ENCODE data around the gene CYP2A6. TPM values are rescaled to one million over a fixed set of nuclear protein-coding genes. Genes with fewer than 3 reads are reported as not detected.
A peak's percentile ranks its signal among the peaks of the same experiment; 100 is the strongest.
"Not testable (repeated sequence)": the region's sequence is repeated elsewhere in the genome, so short reads cannot be mapped to it uniquely, and the experiment has no call there.

Gene CYP2A6
- polyA plus RNA-seq, 1 experiment: not detected

DNA sequence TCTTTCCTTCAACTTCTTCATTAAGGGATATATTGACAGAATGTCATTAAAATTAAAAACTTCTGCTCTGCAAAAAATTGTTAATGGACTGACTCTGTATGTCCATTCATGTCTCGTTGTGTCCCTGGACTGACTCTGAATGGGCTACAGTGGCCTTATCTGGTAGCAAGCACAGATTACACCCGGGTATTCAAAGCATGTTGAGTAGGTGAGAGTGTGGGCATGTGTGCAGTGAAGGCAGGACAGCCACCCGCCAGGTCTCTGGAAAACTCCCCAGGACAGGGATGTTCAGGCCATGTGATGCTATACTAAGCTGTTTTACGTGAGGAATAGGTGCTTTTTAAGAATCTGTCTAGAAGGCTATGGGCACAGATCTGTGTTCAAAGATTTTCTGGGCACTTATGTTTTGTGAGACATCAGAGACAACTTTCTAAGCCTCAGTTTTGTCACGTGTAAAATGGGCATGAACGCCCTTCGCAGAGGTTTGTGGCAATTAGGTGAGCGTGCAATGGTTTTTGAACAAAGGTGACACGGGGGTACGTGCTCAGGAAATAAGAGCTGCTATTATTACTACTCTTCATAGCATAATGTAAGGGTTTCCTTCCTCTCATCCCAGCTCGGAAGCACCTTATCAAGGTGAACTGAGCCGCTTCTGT lies 7.1 kb downstream of the CYP2A6 start:
- H3K9me3 ChIP-seq (ENCODE audit: control insufficient read depth, insufficient read depth, low read length); H3K27me3 ChIP-seq (ENCODE audit: control insufficient read depth, insufficient read depth, low read length); CTCF ChIA-PET; H3K4me3 ChIP-seq (ENCODE audit: low read depth, low read length); DNase-seq (ENCODE audit: low read depth, low spot score); H3K27ac ChIP-seq (ENCODE audit: low read depth, low read length); POLR2A ChIA-PET: not testable (repeated sequence)

DNA sequence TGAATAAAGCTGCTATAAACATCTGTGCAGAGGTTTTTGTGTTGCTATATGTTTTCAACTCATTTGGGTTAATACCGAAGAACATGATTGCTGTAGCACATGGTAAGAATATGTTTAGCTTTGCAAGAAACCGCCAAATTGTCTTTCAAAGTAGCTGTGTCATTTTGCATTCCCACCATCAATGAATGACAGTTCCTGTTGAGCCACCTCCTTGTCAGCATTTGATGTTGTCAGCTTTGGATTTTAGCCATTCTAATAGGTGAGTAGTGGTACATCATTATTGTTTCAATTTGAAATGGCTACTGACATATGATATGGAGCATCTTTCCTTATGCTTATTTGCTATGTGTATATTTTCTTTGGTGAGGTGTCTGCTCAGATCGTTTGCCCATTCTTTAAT lies 8.2 kb downstream of the CYP2A6 start:
- POLR2A ChIA-PET; CTCF ChIA-PET; H3K4me3 ChIP-seq (ENCODE audit: low read depth, low read length); H3K27ac ChIP-seq (ENCODE audit: low read depth, low read length); H3K27me3 ChIP-seq (ENCODE audit: control insufficient read depth, insufficient read depth, low read length); H3K9me3 ChIP-seq (ENCODE audit: control insufficient read depth, insufficient read depth, low read length); DNase-seq (ENCODE audit: low read depth, low spot score): not testable (repeated sequence)

DNA sequence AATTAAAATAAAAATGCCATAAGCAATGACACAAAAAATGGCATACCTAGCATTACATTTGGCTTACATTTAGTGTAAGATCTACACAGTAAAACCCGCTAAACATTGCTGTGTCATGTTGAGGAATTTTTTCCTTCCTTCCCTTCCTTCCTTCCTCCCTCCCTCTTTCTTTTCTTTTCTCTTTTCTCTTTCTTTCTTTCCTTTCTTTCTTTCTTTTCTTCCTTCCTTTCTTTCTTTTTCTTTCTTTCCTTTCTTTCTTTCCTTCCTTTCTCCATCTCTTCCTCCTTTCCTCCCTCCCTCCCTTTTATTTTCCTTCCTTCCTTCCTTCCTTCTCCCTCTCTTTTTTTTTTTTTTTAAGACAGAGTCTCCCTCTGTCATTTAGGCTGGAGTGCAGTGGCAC lies 11.8 kb downstream of the CYP2A6 start:
- H3K9me3 ChIP-seq (ENCODE audit: control insufficient read depth, insufficient read depth, low read length); H3K27ac ChIP-seq (ENCODE audit: low read depth, low read length); DNase-seq (ENCODE audit: low read depth, low spot score); H3K4me3 ChIP-seq (ENCODE audit: low read depth, low read length); H3K27me3 ChIP-seq (ENCODE audit: control insufficient read depth, insufficient read depth, low read length); CTCF ChIA-PET; POLR2A ChIA-PET: not testable (repeated sequence)

DNA sequence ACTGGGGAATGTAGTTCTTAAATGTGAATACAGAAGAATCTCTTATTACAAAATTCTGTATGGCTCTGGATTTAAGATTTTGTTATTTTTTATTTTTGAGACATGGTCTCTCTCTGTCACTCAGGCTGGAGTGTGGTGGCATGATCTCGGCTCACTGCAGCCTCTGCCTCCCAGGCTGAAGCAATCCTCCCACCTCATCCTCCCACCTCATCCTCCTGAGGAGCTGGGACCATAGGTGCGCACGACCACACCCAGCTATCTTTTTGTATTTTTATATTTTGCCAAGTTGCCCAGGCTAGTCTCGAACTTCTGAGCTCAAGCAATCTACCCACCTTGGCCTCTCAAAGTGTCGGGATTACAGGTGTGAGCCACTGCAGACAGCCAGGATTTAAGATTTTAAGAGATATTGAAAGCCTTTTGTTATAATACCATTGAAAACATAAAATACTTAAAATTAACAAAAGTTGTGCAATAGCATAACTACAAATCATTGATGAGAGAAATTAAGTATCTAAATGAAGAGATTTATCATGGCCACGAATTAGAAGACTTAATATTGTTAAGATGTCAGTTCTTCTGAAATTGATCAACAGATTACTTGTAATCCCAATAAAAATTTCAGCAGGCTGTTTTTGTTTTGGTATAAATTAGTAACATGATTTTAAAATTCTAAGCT lies 13.4 kb downstream of the CYP2A6 start:
- Histone ChIP-seq H3K27ac (ENCODE audit: low read depth, low read length) (no peak overlapping the region), H3K27me3 (ENCODE audit: control insufficient read depth, insufficient read depth, low read length) (no peaks in the 10 kb centered on the region), H3K9me3 (ENCODE audit: control insufficient read depth, insufficient read depth, low read length) (no peaks in the 10 kb centered on the region), H3K4me3 (ENCODE audit: low read depth, low read length) (no peak overlapping the region)
- ChIA-PET CTCF (no interaction called here), POLR2A (no interaction called here)
- TF ChIP-seq, protein P1, sequence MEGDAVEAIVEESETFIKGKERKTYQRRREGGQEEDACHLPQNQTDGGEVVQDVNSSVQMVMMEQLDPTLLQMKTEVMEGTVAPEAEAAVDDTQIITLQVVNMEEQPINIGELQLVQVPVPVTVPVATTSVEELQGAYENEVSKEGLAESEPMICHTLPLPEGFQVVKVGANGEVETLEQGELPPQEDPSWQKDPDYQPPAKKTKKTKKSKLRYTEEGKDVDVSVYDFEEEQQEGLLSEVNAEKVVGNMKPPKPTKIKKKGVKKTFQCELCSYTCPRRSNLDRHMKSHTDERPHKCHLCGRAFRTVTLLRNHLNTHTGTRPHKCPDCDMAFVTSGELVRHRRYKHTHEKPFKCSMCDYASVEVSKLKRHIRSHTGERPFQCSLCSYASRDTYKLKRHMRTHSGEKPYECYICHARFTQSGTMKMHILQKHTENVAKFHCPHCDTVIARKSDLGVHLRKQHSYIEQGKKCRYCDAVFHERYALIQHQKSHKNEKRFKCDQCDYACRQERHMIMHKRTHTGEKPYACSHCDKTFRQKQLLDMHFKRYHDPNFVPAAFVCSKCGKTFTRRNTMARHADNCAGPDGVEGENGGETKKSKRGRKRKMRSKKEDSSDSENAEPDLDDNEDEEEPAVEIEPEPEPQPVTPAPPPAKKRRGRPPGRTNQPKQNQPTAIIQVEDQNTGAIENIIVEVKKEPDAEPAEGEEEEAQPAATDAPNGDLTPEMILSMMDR (IDR thresholded peaks at IDR 0.05; ENCODE audit: low read depth, low read length): no peak
- no peak for DNase-seq (ENCODE audit: low read depth, low spot score)

DNA sequence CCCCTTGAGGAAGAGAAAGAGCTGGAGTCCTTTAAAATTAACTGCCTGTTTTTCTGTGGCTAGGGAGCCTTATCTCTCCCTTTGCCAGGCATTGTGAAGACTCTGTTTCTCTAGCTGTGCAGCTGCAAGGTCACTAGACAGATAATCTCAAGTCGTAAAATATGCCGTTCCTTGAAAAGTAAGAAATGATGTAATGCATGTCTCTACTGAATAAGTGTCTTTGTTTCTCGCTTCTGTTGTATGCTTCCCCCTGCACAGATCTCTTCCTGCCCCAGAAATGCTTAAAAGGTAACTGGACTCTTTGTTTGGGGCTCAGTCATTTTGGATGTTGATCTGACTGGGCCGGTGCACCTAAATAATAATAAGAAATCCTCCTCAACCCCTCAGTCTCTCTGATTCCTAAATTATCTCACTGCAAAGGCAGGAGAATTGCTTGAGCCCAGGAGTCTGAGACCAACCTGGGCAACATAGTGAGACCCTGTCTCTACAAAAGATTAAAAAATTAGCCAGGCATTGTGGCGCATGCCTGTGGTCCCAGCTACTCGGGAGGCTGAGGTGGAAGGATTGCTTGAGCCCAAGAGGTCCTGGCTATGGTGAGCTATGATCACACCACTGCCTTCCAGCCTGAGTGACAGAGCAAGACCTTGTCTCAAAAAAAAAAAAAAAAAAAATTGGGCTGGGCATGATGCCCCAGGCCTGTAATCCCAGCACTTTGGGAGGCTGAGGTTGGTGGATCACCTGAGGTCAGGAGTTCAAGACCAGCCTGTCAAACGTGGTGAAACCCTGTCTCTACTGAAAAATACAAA lies 16.3 kb downstream of the CYP2A6 start:
- not testable (repeated sequence) for H3K27ac ChIP-seq (ENCODE audit: low read depth, low read length); H3K27me3 ChIP-seq (ENCODE audit: control insufficient read depth, insufficient read depth, low read length); DNase-seq (ENCODE audit: low read depth, low spot score); H3K9me3 ChIP-seq (ENCODE audit: control insufficient read depth, insufficient read depth, low read length); H3K4me3 ChIP-seq (ENCODE audit: low read depth, low read length)
- ChIA-PET POLR2A (interaction anchor here (0.6 kb wide), 1 partner anchor 28 kb away, joined by 3 read pairs; no protein-coding TSS in a partner anchor), CTCF (interaction anchor here (0.6 kb wide), 1 partner anchor 986 kb away, joined by 5 read pairs; no protein-coding TSS in a partner anchor)

DNA sequence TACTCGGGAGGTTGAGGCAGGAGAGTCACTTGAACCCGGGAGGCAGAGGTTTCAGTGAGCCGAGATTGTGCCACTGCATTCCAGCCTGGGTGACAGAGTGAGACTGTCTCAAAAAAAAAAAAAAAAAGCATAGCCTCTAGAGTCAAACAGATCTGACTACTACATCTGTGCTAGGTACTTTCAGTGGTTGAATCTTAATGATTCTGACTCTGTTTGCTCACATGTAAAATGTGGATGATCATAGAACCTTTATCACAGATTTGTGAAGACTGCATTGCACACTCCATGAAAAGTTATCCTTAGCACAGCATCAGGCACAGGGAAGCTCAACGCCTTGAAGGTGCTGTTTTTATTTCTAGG lies 17.8 kb downstream of the CYP2A6 start:
- peak overlapping the region; percentile 47 for H3K27ac ChIP-seq (ENCODE audit: low read depth, low read length)
- DNase-seq (ENCODE audit: low read depth, low spot score); H3K27me3 ChIP-seq (ENCODE audit: control insufficient read depth, insufficient read depth, low read length); H3K4me3 ChIP-seq (ENCODE audit: low read depth, low read length); H3K9me3 ChIP-seq (ENCODE audit: control insufficient read depth, insufficient read depth, low read length): not testable (repeated sequence)
- ChIA-PET POLR2A (interaction anchor here (0.7 to 1.9 kb wide), 5 partner anchors 9 to 55 kb away, joined by 3 to 6 read pairs (median 4); no protein-coding TSS in a partner anchor), CTCF (interaction anchor here (1.4 kb wide), 1 partner anchor 13 kb away, joined by 6 read pairs; no protein-coding TSS in a partner anchor)

DNA sequence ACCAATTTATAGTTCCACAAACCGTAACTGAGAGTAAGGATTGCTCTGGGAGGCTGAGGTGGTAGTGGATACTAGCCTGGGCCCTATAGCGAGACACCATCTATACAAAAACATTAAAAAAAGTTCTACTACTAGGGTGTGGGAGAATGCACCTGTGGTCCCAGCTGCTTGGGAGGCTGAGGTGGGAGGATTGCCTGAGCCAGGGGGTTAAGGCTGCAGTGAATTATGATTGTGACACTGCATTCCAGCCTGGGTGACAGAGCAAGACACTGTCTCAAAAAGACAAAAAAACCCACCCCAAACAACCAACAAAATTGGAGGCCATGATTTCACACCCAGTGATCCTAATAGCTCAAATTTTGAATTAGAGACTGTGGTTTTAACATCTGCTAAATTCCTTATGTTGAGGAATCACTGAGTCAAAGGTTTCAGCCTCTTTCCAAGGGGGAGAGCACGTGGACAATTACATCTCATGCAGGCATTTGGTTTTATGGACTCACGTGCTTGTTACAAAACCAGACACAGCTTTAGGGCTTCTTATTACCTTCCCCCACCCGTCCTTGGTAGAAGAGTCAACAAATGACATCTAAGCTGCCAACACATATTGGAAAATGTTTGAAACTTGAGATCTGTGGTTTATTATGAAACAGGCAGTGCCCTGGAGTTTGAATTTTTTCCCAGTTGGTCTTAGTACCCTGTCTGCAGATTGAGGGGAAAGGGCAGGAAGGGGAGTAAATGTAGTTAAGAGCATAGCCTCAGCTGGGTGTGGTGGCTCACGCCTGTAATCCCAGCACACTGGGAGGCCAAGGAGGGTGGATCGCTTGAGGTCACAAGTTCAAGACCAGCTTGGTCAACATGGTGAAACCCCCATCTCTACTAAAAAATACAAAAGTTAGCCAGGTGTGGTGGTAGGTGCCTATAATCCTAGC lies 18.5 kb downstream of the CYP2A6 start:
- DNase-seq (ENCODE audit: low read depth, low spot score): peak; percentile 96
- no peaks in the 10 kb centered on the region for H3K9me3 ChIP-seq (ENCODE audit: control insufficient read depth, insufficient read depth, low read length)
- TF ChIP-seq, protein P1 (IDR thresholded peaks at IDR 0.05; ENCODE audit: low read depth, low read length): no peak
- ChIA-PET POLR2A (interaction anchor here (0.7 to 1.9 kb wide), 6 partner anchors 9 to 186 kb away, joined by 3 to 6 read pairs (median 4); no protein-coding TSS in a partner anchor), CTCF (interaction anchor here (1.0 to 1.4 kb wide), 2 partner anchors 12 to 168 kb away, joined by 3 to 6 read pairs; no protein-coding TSS in a partner anchor)
- H3K27ac ChIP-seq (ENCODE audit: low read depth, low read length): peak overlapping the region; percentile 49
- no peaks in the 10 kb centered on the region for H3K27me3 ChIP-seq (ENCODE audit: control insufficient read depth, insufficient read depth, low read length)
- no peak overlapping the region for H3K4me3 ChIP-seq (ENCODE audit: low read depth, low read length)

DNA sequence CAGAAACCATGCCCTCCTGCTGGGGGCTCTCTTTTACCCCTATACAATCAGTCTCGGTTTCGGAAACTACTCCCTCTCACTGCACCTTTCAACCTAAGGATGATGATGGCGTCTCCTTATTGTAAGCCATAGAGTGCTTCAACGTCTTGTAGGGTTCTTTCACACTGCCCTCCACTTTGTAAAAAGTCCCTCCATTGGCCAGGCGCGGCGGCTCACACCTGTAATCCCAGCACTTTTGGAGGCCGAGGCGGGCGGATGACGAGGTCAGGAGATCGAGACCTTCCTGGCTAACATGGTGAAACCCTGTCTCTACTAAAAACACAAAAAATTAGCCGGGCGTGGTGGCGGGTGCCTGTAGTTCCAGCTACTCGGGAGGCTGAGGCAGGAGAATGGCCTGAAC lies 19.5 kb downstream of the CYP2A6 start:
- POLR2A ChIA-PET; H3K27ac ChIP-seq (ENCODE audit: low read depth, low read length); DNase-seq (ENCODE audit: low read depth, low spot score); H3K9me3 ChIP-seq (ENCODE audit: control insufficient read depth, insufficient read depth, low read length); CTCF ChIA-PET; H3K27me3 ChIP-seq (ENCODE audit: control insufficient read depth, insufficient read depth, low read length); H3K4me3 ChIP-seq (ENCODE audit: low read depth, low read length): not testable (repeated sequence)

Measured in AG04450 (cell line).